Cardiac muscle cell (in vitro differentiated cells and primary cell): ENCODE results near the gene MAGEB17. TPM values are rescaled to one million over a fixed set of nuclear protein-coding genes. Genes with fewer than 3 reads are reported as not detected.

Experiments
- DNase-seq, 2 donors: peaks; one replicate each; pipeline versions ENCODE4 v3.0.0 to v3.0.0-alpha.2; 2010 to 2017; ENCODE audit warnings: low read depth in 1 of 2, low spot score in 1 of 2
- H3K27ac ChIP-seq: fragments of 200-600 bp; sonication (generic); 2 replicates; pipeline ENCODE4 v1.5.1; 2016
- H3K27me3 ChIP-seq: fragments of 200-600 bp; sonication (generic); 2 replicates; pipeline ENCODE4 v1.6.0; 2016; ENCODE audit warnings: control low read depth
- H3K36me3 ChIP-seq: fragments of 200-600 bp; sonication (generic); 2 replicates; pipeline ENCODE4 v1.5.1; 2016; ENCODE audit warnings: control low read depth
- H3K4me1 ChIP-seq: fragments of 200-600 bp; sonication (generic); 2 replicates; pipeline ENCODE4 v1.8.1; 2017; ENCODE audit warnings: low read depth, mild to moderate bottlenecking, mixed run types
- H3K4me3 ChIP-seq: fragments of 200-600 bp; sonication (generic); 2 replicates; pipeline ENCODE4 v1.5.1; 2016; ENCODE audit warnings: mild to moderate bottlenecking
- H3K9me3 ChIP-seq: fragments of 200-600 bp; sonication (generic); 2 replicates; pipeline ENCODE4 v1.5.1; 2017; ENCODE audit warnings: low read depth, mild to moderate bottlenecking, control low read depth
- polyA plus RNA-seq: library from polyadenylated mRNA; unstranded; fragments of >200 nt; fragmentation: Nextera tagmentation; extraction: Ambion mirVana; gene quantifications from 2 replicates; pipeline ENCODE4 v1.2.1, GENCODE V29; 2016
- total RNA-seq: library from RNA; depleted of rRNA; stranded (reverse); fragments of >200 nt; gene quantifications from 2 replicates; pipeline ENCODE4 v1.2.3, GENCODE V29; 2016
- TF ChIP-seq, protein P1 (sequence below): IDR thresholded peaks from 2 replicates; pipeline ENCODE4 v1.5.1; 2012; ENCODE audit warnings: low read depth, mild to moderate bottlenecking, low read length

The MAGEB17 gene, protein sequence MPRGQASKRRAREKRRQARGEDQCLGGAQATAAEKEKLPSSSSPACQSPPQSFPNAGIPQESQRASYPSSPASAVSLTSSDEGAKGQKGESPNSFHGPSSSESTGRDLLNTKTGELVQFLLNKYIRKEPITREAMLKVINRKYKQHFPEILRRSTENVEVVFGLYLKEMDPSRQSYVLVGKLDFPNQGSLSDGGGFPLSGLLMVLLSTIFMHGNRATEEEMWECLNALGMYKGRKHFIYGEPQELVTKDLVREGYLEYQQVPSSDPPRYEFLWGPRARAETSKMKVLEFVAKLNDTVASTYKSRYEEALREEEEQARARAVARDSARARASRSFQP
- total RNA-seq = 0.11 TPM in 1 of 2 replicates, not detected in the other
- polyA plus RNA-seq = 0.22 TPM in 1 of 2 replicates, not detected in the other

DNA sequence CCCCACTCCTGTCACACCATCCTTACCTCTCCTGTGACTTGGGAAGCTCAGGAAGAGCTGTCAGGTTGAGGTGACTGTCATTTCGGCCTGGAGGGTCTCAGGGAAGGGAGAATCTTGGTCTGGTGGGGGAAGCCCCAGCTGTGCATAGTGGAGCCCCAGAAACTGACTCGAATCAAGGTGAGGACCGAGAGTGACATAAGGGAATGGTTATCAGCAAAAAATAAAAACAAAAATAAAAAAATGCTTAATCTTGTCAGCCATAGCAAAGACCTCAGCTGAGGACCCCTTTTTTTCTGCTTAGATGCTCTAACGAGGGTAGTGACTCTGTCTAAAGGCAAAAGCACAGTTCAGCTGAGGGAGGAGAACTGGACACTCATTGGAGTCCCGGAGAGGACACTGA is at the start of gene MAGEB17:
MAGEB17 (plus strand) TSS at position 301 of the 400 bp plus-strand sequence. CDS start 2,902 bp downstream, outside the sequence.
- DNase-seq = no peak
- TF ChIP-seq, protein P1, sequence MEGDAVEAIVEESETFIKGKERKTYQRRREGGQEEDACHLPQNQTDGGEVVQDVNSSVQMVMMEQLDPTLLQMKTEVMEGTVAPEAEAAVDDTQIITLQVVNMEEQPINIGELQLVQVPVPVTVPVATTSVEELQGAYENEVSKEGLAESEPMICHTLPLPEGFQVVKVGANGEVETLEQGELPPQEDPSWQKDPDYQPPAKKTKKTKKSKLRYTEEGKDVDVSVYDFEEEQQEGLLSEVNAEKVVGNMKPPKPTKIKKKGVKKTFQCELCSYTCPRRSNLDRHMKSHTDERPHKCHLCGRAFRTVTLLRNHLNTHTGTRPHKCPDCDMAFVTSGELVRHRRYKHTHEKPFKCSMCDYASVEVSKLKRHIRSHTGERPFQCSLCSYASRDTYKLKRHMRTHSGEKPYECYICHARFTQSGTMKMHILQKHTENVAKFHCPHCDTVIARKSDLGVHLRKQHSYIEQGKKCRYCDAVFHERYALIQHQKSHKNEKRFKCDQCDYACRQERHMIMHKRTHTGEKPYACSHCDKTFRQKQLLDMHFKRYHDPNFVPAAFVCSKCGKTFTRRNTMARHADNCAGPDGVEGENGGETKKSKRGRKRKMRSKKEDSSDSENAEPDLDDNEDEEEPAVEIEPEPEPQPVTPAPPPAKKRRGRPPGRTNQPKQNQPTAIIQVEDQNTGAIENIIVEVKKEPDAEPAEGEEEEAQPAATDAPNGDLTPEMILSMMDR = no peak
- H3K4me3 ChIP-seq = no peak within 1 kb of the TSS
- H3K27ac ChIP-seq = no peak within 1 kb of the TSS
- H3K4me1 ChIP-seq = no peaks in the 10 kb centered on the region
- no peaks in the 10 kb centered on the region for H3K9me3 ChIP-seq
- H3K27me3 ChIP-seq = no peaks in the 10 kb centered on the region
- no peaks in the 10 kb centered on the region for H3K36me3 ChIP-seq

GRCh38 chrX:16119353-16120220 is 47.7 kb upstream of the MAGEB17 start:
- H3K9me3 ChIP-seq = no peaks in the 10 kb centered on the region
- no peaks in the 10 kb centered on the region for H3K27me3 ChIP-seq
- H3K4me1 ChIP-seq = no peaks in the 10 kb centered on the region
- no peaks in the 10 kb centered on the region for H3K36me3 ChIP-seq
- H3K4me3 ChIP-seq = no peak overlapping the region
- DNase-seq = no peak
- TF ChIP-seq, protein P1 = no peak
- no peak overlapping the region for H3K27ac ChIP-seq

DNA sequence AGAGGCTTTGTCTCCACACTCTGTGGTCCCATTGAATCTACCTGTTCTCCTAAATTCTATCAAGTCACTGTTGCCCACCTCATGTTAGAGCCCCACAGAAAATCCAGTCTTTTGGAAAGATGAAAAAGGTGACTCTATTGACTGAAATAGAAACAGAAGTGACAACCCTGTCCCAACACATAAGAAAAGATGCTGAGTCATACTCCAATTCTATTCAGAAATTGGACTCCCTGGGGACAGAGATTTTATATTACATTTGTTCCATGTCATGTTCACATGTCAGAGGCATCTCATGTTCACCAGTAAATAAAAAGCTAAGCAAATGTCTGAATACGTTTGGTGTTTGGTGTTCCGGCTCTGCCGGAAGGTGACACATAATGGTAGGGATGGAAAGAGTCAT is 46.9 kb upstream of the MAGEB17 start:
- no peak for DNase-seq
- TF ChIP-seq, protein P1 = no peak
- H3K4me3 ChIP-seq = no peak overlapping the region
- no peaks in the 10 kb centered on the region for H3K9me3 ChIP-seq
- H3K36me3 ChIP-seq = no peaks in the 10 kb centered on the region
- no peaks in the 10 kb centered on the region for H3K4me1 ChIP-seq
- H3K27ac ChIP-seq = no peak overlapping the region
- H3K27me3 ChIP-seq = no peaks in the 10 kb centered on the region

DNA sequence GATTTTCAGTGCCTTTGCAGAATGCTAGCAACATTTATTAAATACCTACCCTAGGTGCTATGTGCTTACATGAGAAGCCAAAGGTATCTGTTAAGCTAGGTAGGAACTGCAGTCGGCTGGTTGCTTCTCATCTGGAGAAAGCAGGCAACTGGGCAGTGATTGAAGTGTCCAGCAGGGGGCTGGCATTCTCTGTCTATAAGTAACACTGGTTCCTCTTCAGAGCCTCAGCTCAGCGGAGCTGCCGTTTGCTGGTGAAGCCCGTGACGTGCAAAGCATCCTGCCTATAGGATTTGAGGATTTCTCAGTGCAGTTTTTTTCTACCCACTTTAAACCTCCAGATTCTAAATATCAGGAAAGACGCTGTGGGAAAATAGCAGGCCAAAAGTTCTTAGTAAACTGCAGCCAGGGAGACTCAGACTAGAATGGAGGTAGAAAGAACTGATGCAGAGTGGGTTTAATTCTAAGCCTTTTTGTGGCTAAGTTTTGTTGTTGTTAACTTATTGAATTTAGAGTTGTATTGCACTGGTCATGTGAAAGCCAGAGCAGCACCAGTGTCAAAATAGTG is 44.0 kb upstream of the MAGEB17 start, which contains the start of gene GRPR:
GRPR (plus strand) TSS at position 344 of the 565 bp plus-strand sequence. CDS start 389 bp downstream, outside the sequence.
- no peaks in the 10 kb centered on the region for H3K36me3 ChIP-seq
- no peaks in the 10 kb centered on the region for H3K9me3 ChIP-seq
- TF ChIP-seq, protein P1 = peak; percentile 71
- no peaks in the 10 kb centered on the region for H3K4me1 ChIP-seq
- no peaks in the 10 kb centered on the region for H3K27me3 ChIP-seq
- H3K27ac ChIP-seq = no peak within 1 kb of the TSS
- H3K4me3 ChIP-seq = no peak within 1 kb of the TSS
- peak; percentile 86 to 96 for DNase-seq

DNA sequence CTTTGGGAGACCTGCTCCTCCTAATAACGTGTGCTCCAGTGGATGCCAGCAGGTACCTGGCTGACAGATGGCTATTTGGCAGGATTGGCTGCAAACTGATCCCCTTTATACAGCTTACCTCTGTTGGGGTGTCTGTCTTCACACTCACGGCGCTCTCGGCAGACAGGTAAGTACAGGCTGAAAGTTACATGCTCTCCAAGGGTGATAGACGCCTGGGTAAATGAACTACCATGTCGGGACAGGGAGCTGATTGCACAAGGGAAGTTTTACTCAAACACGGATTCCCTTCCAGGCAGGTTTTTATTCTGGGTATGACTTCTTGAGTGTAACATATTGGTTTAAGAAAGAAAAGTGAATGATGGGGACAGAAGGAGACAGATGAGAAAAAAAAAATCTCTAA is 43.1 kb upstream of the MAGEB17 start:
- DNase-seq = no peak
- Histone ChIP-seq H3K9me3 (no peaks in the 10 kb centered on the region), H3K36me3 (no peaks in the 10 kb centered on the region), H3K27me3 (no peaks in the 10 kb centered on the region), H3K27ac (no peak overlapping the region), H3K4me3 (no peak overlapping the region), H3K4me1 (no peaks in the 10 kb centered on the region)
- TF ChIP-seq, protein P1 = no peak
